Activated CD4-positive, alpha-beta T cell treated with anti-CD3 and anti-CD28 coated beads for 48 hours (primary cell): Measurements from ENCODE around the gene ASCL2.
A peak's percentile ranks its signal among the peaks of the same experiment; 100 is the strongest.

ENCODE experiments used
- DNase-seq: peaks from one replicate; pipeline ENCODE4 v3.0.0-alpha.2; 2020

Gene ASCL2, protein sequence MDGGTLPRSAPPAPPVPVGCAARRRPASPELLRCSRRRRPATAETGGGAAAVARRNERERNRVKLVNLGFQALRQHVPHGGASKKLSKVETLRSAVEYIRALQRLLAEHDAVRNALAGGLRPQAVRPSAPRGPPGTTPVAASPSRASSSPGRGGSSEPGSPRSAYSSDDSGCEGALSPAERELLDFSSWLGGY

DNA sequence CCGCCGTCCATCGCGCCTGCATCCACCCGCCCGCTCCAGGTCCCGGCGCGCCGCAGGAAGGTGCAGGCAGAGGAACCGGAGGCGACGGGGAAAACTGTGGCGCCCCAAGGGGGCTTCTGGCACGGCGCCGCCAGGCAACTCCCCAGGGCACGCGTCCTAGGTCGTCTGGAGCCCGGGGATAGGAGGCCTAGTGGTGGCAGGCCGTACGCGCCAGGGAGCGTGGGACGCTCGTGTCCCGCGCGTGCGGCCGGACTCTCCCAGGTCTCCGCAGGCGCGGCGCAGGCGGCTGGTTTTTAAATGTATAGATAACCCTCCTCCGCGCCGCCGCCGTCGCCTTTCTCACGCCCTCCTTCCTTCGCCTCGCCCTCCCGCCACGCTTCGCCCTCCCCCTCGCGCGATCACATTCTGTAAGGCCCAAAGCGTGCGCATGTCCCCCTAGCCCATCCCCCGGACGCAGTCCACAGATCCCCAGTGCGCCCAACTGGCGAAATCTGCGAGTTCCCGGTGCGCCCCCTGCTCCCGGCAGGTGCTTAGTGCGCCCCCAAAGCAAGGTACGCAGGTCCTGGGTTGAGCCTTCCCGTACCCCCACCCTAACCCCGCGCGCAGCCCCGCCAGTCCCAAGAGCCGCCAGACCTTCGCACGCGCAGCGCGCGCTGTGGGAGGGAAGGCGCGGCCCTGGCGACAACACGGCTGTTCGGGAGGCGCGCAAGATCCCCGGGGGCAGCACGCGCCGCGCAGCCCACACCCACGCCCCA is at the start of gene ASCL2:
Gene ASCL2, minus strand, starts transcription at position 267 of the 755 bp plus-strand sequence. Its CDS starts 256 bp downstream, at position 11.
- peak; percentile 22 for DNase-seq

DNA sequence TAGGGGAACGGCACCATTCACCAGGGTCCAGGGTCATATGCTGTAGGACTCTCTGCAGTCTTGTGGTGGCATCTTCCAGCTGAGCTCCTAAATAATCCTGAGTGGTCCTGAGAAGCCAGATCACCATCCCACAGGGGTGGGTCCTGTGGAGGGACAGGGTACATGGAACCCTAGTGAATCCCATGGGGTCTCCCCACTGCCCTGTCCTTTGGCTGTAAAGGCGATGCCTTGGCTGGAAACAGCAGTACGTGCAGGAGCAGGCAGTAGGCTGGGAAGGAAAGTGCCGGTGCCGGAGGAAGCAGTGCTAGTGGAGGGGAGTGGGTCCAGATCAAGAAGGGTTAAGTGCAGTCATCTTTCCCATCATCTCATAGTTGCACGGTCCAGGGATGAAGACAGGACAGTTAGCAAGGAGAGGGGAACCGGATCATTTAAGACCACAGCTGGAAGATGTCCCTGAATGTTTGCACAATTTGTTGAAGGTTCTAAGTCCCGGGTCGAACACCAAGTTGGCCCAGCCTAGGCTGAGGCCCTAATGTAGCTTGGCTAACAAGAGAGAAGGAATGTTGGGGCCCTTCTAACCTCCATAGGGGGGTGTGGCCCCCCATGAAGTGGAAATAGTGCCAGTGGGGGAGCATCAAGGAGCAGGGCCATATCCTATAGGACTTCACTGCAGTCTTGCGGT is 49.5 kb upstream of the ASCL2 start:
- no peak for DNase-seq

DNA sequence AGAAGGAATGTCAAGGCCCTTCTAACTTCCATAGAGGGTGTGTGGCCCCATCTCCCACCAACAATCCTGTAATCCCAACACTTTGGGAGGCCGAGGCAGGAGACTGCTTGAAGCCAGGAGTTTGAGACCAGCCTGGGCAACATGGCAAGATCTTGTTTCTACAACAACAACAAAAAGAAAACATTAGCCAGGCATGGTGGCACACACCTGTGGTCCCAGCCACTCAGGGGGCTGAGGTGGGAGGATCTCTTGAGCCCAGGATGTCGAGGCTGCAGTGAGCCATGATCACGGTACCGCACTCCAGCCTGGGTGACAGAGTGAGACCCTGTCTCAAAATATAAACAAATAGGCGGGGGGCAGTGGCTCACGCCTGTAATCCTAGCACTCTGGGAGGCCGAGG is 48.3 kb upstream of the ASCL2 start:
- no peak for DNase-seq

DNA sequence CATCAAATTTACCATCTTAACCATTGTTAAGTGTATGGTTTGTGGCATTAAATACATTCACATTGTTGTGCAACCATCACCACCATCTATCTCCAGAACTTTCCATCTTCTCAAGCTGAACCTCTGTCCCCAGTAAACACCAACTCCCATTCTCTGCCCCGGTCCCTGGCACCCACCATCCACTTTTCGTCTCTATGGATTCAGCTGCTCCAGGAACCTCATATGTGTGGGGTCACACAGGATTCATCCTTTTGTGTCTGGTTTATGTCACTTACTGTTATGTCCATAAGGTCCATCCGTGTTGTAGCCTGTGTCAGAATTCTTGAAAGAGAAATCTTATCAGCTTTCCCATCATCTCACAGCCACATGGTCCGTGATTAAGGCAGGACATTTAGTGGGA is 47.7 kb upstream of the ASCL2 start:
- DNase-seq = no peak

DNA sequence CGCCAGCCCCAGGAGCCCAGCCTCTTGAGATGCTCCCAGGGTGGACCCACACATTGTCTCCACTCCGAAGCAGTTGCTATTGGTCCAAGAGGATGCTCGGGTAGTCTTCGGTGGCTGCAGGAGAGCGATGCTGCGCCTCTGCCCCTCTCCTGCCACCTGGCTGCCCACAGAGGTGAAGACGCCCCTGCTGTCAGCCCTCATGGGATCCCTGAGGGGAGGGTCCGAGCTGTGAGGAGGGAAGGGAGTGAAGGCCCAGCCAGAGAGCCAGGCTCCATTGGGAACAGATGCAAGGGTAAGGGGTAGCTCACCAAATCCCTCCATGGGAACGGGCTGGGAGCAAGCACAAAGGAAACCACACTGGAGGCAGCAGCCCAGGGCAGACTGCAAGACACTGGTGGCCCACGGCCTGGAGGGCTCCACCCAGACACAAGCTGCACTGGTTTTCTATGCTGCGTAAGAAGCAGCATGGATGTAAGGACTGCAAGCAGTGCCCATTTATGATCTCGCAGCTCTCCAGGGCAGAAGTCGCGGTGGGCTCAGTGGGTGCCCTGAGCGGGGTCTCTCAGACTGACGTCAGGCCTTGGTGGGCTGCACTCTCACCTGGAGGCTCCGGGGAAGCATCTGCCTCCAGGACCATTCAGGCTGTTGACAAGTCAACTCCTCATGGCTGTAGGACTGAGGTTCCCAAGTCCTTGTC is 47.1 kb upstream of the ASCL2 start:
- no peak for DNase-seq

DNA sequence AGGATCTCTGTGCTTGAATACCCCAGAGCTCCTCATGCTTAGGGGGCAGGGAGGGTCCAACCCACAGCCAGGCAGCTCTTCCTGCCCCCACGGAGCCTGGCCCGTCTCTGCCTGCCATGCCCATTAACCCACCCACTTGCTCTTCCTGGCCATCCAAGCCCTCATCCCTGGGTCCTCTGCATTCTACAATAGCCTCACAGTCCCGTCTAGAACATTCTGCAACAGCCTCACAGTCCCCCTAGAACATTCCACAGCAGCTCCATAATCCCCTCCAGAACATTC is 46.5 kb upstream of the ASCL2 start:
- DNase-seq = no peak

DNA sequence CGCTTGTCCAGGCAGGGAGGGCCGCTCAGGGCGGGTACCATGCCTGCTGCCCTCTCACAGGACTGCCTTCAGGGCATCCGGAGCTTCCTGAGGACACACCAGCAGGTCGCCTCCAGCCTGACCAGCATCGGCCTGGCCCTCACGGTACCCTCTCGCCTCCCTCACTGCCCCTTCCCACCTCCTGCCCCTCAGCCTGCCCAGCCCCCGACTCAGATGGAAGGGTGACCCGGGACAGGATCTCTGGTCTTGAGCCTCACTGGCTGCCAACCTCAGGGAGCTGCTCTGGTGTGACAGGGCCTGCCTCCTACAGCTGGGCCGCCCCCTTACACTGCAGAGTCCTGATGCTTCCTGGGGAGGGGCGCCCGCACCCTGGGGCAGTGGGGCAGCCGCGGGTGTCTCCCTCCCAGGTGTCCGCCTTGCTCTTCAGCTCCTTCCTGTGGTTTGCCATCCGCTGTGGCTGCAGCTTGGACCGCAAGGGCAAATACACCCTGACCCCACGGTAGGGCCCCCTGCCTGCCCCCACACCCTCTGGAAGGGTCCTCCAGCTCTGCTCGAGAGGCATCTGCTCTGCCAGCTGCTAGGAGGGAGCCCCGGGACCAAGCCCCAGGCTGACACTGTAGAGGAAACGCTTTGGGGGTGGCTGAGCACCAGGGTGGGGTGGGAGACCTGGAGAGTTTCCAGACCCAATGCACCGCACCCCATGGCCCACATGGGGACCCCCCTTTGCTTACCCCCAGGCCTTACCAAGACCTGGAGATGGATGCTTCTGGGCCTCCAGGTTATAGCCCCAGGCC is 46.0 kb upstream of the ASCL2 start:
- DNase-seq = no peak

DNA sequence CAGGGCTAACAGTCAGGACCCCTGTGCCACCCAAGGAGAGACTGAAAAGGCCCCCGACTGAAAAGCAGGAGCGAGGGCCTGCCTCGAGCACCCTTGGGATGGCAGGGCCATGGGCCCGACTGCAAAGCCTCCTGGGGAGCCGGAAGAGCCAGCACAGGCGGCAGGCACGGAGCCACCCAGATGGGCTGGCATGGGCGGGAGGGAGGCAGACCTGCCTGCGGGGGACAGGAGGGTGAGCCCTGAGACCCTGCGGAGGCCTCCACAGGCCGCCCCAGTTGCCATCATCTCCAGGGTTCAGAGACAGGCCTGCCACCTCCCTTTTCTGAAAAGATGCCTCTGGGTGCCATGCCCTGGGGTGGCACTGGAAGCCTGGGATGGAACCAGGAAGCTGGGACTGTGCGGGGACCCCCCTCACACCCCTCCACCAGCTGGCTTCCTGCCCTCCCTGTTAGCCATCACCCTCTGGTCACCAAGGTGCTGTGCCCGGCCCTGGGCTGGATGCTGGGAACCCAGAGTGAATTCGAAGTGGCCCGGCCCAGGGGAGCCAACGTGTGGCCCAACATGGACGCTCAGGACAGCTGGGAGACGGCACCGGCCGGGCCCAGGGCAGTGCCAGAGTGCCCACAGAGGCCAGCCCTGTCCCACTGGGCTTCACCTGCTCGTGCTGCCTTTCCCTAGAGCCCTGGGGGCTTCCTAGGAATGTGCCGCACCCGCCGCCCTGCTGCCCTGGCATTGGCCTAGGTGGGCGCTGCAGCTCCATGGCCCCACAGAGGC is 45.2 kb upstream of the ASCL2 start:
- no peak for DNase-seq

DNA sequence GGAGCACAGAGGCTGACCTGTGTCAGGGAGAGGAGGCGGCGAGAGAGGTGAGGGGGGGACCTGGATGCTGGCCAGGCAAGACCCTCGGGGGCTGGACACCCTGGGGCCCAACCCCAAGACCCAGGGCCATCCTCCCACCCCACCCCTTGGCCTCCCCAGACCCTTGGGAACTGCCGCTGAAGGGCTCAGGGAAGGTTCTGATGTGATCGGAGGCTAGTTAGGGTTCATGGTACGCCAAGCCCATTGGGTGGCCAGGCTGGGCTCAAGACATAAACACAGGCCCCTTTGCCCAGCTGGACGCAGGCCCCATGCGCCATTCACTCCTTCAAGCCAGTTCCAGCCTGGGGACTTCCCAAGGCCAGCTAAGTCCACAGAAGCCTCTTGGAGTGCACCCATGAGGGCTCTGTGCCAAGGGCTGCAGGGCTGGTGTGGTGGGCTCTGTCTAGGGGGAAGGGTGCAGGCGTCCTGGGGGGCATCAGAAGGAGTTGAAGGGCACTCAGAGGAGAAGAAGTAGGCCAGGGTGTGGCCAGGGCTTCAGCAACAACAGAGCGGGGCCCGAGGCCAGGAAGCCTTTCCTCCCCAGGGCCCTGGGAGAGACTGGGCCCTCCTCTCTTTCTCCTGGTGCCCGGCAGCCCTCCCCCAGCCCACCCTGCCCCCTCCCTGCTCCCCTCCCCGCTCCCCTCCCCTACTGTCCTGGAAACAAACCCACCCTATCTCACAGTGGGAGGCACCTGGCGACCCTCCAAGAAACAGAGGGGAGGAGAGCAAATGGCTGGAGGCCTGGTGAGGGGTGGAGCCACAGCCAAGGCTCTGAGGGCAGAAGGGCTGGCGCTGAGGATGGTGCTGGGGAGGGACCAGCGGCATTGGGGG is 44.4 kb upstream of the ASCL2 start:
- DNase-seq = no peak

DNA sequence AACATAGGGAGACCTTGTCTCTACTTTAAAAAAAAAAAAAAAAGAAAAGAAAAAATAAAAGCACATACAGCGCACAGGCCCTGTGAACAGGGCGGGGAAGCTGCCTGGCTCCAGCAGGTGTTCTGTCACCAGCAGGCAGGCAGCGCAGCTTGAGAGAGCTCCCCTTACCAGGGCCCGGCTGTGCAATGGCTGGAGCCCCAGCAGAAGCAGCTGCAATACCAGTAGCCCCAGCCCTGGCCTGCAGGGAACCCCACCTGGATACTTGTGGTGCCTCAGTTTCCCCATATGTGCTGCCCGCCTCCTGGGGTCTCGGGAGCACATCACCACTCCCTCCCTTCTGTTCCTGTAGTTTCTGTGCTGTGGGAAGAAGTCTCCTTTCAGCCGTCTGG is 43.7 kb upstream of the ASCL2 start:
- DNase-seq = no peak

DNA sequence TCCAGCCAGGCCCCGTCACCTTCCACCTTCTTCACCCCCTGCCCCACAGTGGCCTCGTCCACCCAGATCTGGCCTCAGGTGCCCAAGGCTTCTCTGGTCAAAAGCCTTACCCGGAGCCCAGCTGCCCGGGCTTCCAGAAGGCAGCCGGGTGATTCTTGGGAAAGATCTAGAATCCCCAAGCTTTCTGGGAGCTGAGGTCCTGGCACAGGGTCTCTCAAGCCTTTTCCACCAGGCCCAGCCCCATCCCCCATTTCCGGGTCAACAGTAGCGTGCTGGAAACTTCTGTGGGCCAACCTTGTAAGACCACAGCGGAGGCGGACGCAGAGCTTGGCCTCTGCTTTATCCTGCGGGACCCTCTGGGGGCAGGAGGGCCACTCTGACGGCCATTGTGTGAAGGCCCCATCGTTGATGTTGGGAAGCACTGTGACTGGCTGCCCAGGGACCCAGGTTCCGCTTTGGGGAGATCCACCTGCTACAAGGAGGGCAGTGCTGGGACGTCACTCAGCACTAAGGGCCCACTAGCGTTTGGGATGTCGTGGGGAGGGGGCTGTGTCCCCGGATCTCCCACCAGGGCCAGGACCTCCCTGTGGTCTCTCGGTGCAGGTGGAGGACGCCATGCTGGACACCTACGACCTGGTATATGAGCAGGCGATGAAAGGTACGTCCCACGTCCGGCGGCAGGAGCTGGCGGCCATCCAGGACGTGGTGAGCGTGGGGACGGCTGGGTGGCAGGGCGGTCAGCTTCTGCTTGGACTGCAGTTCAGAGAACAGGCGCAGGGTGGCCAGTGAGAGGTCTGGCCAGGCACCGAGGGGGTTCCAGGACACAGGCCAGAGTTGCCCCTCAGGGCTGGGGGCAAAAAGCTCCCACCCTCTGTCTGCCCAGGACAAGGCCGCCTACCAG is 42.9 kb upstream of the ASCL2 start:
- no peak for DNase-seq

DNA sequence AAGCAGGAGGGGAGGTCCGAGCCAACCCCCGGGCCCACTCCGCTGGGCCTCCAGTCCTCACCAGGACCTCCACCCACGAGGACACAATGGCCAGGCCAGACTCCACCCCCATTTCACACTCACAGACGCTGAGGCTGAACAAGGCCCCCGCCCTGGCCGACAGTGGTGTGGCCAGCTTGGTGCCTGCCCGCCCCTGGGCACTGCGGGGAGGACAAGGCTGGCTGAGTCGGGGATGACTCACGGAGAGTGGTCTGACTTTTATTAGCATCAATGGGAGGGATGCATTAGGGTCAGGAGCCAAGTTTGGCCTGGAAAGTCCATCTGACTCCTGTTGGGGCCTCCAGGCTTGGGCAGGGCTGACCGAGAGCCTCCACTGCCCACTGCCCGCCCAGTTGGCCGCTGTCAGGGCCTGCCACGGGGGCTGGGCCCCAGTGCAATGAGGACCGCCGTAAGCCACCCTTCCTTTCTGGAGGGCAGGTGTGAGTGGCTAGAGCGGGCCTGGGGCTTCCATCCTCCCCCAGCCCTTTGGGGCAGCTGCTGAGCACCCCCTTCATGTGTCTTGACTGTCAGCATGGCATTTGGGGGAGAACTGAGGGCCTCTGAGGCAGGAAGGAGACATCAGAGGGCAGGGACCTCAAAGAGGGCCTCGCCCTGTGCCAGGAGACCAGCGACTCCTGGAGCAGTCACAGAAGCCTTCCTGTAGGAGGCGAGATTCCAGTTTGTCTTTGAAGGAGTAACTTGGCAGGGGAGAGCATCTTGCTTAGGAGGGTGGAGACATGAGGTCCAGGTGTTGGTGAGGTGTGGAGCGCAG is 42.0 kb upstream of the ASCL2 start:
- peak; percentile 1 for DNase-seq

DNA sequence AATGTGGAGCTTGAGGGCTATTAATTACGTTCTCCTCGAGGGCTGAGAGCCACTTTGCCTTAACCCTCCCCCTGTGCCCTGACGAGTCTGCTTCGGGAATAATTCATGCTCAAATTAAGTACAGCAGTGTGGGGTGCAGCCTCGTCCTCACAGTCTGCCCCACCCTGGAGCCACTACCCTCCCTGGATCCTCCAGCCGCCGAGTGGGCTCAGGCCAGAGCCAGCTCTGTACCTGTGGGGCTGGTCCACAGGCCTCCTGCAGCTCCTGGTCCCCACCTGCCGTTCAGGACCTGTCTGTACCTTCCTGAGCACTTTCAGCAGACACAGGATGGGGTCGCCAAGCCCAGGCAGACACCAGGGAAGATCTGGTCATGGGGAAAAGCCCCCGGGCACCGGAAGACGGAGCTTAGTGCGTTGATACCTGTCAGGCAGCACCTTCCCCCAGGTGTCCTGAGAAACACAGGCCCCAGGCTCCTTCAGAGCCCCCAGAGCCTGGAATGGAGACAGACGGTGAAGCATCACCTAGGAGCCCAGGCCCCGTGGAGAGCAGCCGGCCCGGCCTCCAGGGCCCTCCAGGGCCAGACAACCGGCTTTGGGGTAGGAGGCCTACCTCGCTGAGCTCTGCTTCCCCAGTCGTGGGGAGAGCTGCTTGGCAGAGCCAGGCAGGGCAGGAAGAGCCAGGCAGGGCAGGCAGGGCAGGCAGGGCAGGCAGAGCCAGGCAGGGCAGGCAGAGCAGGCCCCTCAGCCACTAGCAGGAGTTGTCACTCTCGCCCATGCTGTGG is 41.2 kb upstream of the ASCL2 start:
- DNase-seq = peak; percentile 1

DNA sequence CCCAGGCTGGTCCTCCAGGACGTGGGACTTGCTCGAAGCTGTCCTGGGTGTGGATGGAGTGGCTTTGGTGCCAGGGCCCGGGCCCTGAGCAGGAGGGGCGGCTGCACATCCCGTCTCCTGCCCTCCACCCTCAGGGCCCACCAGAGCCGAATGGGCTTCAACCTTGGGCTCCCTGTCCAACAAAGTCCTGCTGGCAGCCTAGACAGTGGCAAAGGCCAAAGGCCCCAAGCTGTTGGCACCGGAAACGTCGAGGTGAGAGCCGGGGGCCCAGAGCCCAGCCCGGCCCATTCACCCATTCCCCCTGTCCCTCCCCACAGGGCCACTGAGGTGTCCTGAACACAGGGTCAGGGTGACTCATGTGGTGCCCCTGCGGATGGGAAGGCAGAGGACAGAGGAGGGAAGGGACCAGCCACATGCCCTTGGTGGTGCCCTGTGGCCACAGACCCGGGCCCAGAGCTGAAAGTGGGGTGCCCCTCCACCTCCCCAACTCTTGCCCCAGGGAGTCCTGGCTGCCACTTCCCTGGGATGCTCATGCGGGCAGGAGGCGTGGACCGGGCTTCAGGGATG is 40.5 kb upstream of the ASCL2 start:
- peak; percentile 1 for DNase-seq

DNA sequence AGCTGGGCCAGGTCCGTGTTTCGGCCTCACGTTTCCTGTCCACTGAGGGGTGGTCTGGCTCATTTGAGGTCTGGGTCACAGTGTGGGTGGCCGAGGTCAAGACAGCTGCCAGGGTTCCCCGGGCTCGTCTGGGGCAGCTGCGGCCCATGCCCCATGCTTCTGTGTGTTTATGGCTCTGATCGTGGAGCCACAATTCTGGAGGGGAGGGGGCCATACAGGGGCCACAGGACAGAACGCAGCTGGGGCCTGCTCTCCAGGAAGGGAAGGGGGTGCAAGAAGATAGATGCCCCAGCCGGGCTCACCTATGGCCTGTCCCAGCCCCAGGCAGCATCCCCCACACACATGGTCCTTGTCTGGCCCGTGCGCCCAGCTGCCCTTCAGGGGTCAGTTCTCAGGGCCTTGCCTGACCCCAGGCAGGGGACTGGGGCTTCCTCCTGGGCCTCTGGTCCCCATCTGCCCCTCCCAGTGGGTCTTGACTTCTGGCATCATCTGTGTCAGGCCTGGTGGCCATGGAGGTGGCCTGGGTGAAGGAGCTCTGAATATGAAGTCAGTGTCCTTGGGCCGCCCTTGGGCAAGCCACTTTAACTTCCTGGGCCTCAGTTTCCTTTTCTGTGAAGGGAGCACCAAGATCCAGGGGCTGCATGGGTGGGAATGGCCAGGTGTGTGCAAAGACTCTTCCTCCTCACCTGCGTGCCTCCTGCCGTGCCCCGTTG is 39.8 kb upstream of the ASCL2 start:
- peak; percentile 0 for DNase-seq

DNA sequence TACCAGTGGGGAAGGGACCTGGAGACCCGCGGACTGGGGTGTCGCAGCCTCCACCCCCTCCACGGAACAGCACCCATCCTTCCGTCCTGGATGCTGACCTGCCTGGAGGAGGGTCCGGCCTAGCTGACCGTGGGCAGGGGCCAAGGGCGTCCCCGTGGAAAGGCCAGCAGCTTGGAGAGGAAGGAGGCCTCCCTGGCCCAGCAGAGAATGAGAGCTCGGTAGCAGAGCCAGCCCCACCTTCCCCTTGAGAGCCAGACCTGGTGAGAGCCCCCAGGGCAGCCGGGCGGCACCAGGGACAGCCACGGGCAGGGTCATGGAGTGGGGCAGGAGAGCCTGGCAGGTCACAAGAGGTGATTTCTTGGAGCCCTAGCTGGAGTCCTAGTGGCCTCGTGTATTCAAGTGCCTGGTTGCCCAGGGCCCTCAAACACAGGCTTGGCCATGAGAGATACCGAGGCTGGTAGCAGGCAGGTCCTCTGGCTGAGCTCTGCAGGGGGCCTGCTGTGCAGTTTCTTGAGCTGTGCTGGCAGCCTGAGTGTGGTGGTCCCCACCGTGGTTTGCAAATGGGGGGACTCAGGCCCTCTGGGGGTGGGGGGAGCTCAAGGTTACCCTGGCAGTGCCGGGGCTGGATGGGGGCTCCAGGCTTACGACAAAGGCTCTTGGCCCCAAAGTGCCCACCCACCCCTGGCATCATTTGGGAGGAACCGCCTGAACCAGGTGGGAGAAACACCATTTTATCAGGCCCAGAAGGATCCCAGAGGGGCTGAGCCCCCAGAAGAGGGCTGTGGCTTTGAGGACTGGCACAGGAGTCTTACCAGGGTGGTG is 39.1 kb upstream of the ASCL2 start:
- peak; percentile 1 for DNase-seq
